HCT116 (cell line): ENCODE data around the gene CFD.

Experiments
- EZH2phosphoT487 ChIP-seq: fragments of 200-600 bp; IDR thresholded peaks from 2 replicates; pipeline ENCODE4 v1.6.1; 2018; ENCODE audit warnings: antibody characterized with exemption, borderline replicate concordance
- MAX ChIP-seq: IDR thresholded peaks from 2 replicates; pipeline ENCODE4 v1.6.1; 2012
- POLR2A ChIP-seq: IDR thresholded peaks from 2 replicates; pipeline ENCODE4 v1.7.0; 2011; ENCODE audit warnings: borderline replicate concordance; ENCODE audit not compliant: insufficient read depth, insufficient read length; ENCODE audit errors: extremely low read depth
- POLR2AphosphoS5 ChIP-seq: IDR thresholded peaks from 2 replicates; pipeline ENCODE4 v1.6.1; 2011; ENCODE audit warnings: mild to moderate bottlenecking, low read depth, low read length, moderate library complexity
- SRF ChIP-seq: IDR thresholded peaks from 2 replicates; pipeline ENCODE4 v1.6.1; 2012; ENCODE audit warnings: low read depth

DNA sequence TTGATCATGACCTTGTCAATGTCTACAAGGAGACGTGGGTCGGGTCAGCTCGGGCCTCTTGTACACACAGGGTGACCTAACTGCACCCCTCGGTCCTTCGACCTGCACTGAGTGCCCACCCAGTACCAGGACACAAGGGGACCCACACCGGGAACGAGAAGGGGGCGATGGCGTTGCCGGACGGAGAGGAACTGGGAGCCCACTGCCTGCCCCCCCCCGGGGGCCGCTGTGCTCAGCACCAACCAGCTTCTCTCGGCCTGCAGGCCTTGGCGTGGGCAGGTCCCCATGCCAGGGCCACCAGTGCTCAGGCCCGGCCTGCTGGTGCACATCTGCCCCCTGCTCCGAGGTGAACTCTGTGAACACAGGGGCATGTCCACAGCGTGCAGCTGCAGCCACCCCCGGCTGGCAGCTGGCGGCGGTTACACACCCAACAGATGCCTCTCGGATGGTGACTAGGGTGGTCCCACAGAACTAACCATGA is 14.1 kb downstream of the CFD start:
- TF ChIP-seq POLR2A (no peak), MAX (no peak), EZH2phosphoT487 (no peak), POLR2AphosphoS5 (no peak), SRF (no peak)
